Activated CD4-positive, alpha-beta T cell treated with anti-CD3 and anti-CD28 coated beads, Interleukin-2, Interleukin-4, amounts not matched to agents 100 ng/mL and 50 ng/mL, durations not matched to agents 16 hours and 8 hours (primary cell): ENCODE data around the gene CRYGN.

Source experiments
- DNase-seq: peaks from one replicate; pipeline ENCODE4 v3.0.0-alpha.2; 2020; ENCODE audit warnings: low spot score

CRYGN gene

DNA sequence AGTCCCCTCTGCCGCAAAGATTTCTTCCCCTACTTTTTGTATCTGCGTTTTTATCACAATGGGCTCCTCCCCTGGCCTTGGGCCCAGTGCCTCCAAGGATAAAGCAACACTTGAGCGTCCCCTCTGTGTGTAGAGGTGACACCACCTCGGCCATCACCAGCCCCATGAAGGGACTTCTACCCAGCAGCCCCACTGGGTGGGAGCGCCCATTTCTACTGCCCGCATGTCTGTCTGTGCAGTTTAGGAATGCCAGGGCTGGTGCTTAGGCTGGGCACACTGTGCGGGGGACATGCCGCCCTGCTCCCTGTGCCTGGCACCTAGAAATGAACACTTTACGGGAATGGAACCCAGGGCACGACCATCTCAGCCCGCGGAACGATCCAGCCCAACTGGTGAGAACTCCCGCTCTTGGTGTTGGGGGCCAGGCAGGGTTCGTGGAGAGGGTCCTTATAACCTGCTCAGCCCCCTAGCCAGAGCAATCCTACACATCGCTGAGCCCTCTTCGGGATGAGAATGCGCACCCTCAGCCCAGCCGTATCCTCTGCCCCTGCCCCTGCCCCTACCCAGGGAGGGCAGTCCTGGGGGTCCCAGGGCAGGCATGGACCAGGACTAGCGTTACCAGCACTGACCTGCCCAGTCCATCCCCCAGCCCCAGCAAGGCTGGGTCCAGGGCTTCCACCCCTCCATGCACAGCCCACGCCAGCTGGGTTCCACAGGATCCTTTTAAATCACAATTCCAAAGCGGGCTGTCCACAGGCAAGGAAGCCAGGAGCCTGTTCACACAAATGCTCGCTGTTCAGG lies 12.8 kb downstream of the CRYGN start:
- DNase-seq: no peak

DNA sequence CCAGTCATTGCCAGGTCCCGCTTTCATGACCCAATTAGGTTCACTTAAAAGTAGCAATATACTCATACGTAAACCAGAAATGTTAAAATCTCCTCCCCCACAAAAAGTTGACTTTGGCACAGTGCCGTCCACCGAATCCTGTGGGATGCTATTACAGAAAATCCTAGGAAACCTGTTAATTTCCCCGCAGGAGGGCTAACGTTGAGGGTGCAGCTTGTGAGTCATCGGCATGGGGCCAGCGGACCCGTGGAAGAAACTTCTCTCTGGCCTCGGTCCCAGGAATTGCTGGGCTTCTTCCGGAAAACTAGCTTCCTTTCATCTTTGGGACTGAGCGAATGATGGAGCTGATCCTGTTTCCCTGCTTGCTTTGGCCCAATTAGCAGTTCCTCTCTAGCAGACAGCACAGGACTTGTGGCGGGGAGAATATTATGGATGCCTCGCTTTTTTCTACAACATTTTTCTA lies 13.5 kb downstream of the CRYGN start:
- no peak for DNase-seq

DNA sequence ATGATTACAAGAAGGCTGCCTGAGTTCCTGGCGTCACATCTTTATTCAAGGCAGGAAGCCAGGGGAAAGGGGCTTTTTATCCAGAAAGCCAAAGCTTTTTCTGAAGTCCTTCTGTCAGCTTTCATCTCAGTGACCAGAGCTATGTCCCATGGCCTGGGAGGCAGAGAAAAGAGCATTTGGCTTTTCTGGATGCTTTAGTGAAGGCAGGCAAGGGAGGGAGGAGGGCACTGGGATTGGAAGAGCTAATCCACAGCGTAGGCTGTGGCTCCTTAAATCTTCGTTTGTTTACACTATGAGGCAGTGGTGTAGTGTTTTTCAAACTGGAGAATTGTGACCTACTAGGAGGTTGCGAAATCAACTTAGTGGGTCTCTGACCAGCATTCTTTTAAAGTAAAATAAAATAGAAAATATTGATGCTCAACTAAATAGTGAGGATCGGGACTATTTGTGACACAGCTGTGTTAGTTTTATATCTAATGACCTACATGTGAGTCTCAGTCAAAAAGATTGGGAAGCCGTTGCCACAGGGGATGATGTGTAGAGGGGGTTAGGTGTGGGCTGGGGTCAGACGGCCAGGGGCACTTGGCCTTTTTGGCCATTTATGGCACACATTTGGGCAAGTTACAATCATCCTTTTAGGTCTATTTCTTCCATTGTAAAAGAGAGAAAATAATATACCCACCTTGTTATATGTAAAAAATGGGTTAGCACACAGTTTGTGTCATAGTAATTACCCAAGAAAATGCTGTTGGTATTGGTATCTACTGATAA lies 14.1 kb downstream of the CRYGN start:
- DNase-seq: no peak

DNA sequence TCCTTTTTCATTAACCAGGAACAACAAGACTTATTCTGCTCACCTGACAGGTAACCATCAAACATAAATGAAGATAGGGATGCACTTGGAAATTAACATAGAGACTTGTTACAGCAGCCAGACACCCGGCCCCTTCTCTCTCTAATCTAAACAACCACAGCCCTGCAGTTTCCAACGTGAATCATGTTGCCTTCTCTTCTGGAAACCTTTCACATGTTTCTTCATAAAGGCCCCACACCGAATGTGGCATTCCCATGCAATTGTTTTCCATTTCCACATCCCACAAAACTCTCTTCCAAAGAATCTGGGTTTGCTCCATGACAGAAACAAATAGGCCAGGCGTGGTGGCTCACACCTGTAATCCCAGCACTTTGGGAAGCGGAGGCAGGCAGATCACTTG lies 15.1 kb downstream of the CRYGN start:
- no peak for DNase-seq

DNA sequence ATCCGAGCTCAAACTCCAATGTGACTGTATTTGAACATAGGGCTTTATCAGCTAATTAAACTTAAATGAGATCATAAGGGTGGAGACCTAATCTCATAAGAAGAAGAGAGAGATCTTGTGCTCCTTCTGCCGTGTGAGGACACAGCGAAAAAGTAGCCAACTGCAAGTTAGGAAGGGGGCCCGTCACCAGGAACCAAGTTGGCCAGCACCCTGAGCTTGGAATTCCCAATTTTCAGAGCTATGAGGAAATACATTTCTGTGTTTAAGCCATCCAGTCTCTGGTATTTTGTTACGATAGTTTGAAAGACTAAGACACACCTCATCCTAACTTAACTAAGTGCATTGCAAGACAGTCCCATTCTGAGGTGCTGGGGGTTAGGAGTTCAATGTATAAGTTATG lies 16.0 kb downstream of the CRYGN start:
- DNase-seq: no peak

DNA sequence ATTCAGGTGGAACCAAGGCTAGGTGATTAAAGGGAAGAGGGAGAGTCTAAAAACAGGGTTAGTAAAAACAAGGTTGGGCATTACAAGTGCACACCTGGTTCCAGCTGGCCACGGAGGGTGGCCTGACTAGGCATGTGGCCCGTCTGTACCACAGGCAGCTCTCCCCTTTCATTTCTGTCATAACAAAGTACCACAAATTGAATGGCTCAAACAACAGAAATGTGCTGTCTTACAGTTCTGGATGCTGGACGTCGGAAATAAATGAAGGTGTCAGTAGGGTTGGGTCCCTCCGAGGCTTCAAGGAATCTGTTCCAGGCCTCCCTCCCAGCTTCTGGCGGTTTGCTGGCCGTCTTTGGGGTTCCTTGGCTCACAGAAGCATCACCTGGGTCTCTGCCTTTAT lies 16.7 kb downstream of the CRYGN start:
- no peak for DNase-seq

DNA sequence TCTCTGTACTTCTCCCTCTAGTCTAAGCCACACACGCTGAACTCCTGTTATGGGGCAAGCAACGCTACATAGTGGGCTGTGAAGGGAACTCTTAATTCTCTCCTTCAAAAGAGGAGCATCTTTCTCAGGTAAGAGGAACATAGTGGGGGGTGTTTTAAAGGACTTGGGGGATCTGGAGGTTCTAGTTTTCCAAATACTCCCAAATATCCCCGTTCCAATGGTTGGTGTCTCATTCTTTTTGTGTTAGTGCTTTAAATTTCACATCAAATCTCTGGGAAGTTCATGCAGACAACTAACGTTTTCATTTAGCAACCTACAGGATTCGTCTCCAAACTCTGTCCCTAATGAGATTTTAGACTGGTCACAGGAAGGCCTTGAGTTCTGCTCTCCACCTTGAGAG lies 17.7 kb downstream of the CRYGN start:
- DNase-seq: no peak

DNA sequence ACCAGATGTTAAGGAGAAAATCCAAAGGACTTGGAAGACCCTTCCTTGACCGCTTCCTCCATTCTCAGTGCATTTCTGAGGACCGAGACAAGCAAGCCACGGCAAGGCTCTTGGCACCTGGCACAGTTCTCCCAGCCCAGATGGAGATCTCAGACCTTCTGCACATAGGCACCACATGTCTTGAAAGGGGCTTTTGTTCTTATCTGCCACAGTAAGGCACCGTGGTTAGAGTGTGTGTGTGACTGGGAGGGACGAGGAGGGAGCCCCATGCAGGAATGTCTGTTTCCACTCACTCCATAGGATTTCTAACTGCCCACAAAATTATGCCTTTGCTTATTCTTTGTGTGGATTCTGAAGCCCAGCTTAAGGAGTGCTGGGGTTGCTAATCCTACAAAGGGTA lies 19.8 kb downstream of the CRYGN start:
- DNase-seq: no peak

DNA sequence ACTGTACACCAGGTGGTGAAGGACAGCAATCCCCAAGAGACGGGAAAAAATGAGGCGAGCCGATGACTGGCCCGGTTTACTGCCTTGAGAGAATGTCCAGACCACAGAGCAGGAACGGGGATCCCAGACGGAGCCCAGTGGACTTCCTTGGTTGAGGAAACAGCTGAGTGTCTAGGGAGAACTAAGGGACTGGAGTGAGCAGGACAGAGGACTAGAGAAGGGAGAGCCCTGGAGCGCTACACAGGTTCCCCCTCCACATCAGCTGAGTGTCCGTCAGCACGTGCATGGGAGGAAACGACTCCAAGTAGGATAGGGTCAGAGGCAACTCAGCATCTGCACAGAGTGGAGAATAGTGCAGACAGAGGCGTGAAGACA lies 23.0 kb downstream of the CRYGN start:
- no peak for DNase-seq

DNA sequence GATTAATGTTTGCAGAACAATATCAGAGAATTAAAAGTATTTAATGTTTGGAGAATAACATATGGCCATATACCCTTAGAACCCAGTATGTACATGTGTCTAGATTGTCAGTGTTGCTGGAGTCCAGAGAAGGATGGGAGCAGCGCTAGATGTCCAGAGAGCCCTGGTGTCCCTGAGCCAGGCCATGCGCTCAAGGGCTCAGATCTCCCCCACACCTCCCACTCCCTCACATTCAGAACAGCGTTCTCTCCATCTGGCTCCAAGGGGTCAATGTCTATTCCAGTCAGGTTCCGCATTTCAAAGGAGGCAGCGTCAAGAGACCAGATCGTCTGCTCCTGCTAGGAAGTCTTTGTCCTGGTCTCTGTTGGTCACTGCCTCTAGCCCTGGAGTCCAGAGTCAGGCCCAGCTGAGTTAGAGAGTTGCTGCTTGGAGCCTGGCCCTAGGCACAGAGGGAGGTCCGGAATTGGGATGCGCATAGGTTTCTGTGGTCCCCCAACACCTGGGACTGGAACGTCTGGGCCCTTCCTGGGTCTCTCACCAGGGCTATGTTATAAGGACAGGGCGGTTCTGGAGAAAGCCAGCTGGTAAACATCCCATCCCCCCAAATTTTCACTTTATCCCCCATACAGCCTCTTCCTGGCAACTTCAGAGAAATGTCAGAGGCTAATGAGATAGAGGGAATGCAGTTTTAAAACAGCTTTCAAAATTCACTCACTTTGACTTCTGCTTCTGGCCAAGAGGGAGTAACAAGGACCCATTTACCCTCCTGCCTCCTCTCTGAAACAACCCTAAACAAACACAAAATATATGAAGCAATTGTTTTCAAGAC lies 23.6 kb downstream of the CRYGN start:
- no peak for DNase-seq

DNA sequence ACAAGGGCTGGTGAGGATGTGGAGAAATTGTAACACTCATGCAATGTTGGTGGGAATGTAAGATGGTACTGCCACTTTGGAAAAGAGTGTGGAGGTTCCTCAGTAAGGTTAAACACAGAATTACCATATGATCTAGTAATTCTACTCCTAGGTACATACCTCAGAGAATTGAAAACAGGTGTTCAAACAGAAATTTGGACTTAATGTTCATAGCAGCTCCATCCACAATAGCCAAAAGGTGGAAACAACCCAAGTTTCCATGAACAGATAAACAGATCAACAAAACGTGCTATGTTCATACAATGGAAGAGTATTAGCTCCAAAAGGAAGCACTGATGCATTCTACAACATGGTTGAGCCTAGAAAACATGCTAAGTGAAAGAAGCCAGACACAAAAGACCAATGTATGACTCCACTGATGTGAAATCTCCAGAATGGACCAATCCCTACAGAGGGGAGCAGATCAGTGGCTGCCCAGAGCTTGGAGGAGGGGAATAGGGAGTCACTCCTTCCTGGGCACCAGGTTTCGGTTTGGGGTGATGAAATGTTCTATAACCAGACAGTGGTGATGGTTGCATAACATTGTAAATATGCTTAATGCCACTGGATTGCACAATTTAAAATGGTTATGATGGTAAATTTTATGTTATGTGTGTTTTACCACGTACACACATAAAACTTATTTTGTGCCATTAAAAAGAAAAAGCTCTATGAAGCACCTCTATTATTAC lies 24.4 kb downstream of the CRYGN start:
- no peak for DNase-seq

DNA sequence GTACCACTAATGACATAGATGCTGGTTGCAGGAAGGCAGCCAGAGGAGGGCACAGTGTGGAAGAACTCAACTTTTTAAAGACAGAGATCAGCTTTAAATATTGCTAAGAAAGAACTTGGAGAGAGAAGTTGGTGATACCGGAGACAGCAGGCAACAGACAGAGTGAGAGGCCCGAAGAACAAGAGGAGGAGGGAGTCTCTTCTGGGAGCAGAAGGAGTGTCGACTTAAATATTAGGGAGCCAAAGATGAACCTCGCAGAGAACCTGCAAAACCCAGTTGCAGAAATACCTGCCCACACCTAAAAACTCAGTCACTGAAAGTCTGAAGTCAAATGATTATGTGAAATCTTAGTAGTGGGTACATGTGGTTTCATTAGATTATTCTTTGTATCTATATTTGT lies 26.7 kb downstream of the CRYGN start:
- DNase-seq: no peak

DNA sequence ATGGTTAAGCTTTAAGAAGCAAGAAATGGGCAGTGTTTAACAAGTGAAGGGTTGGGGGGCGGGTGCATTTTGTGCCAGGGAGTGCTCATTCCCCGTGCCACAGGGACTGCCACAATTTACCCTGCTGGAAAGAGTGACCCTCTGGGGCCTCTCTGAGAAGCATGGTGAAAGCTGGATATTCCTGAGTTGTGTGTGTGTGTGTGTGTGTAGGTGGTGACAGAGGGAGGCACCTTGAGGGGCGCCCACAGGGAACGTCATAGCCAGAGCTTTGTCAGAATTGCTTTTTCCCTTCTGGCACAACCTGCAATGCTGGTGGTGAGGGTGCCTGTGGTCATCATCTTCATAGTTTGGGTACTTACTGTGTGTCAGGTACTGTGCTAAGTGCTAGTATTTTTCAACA lies 27.6 kb downstream of the CRYGN start:
- no peak for DNase-seq

DNA sequence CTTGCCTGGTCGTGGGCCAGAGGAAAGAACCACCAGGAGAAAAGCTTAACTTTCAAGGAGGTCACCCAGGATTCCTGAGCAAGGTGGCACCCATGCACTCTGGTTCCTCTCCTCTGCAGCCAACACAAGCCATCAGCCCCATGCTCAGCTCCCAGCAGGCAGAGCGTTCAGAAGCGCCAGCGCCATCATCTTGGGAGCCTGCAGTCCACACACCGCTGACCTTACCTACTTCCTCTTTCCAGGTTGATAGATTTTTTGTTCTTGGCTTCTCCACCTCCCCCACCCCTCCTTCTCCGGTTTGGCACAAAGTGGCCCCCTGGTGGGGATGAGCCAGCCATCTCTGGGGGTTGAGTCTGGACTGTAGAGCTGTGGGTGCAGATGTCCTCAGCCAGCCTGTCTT lies 28.4 kb downstream of the CRYGN start:
- no peak for DNase-seq

DNA sequence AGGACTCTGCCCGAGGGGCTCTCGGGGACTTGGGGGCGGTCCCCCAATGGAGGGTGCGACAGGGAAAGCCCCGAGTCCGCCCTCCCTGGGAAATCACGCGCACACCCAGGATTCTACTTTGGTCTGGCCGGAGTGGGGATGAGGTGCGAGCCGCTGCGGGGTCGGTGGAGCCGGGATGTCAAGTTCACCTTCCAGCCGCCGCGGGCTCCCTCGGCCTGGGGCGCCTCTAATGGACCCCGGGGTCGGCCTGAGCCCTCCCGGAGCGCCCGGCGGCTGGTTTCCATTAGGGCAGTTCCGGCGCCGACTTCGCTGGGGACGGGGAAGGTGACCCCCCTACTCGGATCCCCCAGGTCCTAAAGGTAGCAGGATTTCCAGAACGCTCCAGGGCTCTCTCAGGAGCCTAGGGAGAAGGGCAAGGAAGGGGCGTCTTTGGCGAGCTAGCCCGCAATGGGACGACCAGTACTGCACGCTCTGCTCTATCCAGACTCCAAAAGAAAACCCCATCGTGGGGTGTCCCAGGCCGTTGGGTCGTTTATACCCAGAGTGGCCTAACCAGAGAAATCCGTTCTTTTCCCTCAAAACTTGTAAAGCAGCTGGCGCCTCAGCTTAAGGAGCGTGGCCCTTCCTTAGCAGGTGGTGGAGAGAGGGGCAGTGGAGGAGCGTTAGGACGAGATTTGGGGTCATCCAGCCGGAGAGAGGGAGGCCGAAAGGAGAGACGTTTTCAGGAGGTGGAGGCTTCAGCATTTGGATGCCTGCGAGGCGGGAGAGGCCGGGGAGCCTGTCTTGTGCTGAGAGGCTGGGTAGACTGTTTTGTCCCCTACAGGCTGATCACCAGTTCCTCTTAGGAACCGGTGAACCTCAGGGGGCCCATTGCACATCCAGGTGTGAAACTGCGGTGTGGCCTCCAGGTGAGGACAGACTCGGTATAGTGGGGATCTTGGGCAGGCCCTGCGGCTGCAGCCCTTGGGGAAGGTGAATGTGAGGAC lies 29.2 kb downstream of the CRYGN start:
- no peak for DNase-seq

DNA sequence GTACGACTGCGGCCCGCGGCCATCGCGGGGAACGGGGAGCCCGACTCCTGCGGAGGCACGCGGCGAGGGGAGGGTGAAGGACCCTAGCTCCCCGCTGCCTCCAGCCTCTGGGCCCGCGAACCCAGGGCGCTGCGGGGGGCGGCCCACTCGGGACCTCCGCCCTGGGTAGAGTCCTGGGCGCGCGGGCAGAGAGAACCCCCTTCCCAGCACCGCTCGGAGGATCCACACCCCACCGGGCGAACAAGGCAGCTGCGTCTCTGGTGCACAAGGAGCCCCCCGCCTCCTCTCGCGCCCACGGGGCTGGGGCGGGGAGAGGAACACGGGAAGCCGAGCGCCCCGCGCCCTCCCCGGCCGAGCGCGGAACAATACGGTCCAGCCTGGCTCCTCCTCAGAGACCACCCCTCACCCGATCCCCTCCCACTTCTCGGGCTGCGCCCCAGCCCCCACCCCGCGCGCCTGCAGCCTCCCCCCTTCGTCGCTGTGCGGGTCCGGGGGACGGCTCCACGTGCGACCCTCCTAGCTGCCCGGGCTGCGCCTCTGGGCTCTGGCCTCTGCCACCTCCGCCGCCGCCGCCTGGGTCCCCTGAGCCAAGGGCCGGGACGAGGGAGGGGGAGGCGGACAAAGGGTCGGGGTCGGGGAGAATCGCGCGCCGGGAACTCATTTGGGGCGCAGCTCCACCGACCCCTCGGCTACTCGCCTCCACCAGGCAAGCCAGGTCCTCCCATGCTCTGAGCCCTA lies 30.1 kb downstream of the CRYGN start, which contains the start of gene WDR86:
Gene WDR86 (minus strand): TSS at position 372 of the 738 bp plus-strand sequence. CDS start 449 bp downstream, outside the sequence.
- DNase-seq: no peak

DNA sequence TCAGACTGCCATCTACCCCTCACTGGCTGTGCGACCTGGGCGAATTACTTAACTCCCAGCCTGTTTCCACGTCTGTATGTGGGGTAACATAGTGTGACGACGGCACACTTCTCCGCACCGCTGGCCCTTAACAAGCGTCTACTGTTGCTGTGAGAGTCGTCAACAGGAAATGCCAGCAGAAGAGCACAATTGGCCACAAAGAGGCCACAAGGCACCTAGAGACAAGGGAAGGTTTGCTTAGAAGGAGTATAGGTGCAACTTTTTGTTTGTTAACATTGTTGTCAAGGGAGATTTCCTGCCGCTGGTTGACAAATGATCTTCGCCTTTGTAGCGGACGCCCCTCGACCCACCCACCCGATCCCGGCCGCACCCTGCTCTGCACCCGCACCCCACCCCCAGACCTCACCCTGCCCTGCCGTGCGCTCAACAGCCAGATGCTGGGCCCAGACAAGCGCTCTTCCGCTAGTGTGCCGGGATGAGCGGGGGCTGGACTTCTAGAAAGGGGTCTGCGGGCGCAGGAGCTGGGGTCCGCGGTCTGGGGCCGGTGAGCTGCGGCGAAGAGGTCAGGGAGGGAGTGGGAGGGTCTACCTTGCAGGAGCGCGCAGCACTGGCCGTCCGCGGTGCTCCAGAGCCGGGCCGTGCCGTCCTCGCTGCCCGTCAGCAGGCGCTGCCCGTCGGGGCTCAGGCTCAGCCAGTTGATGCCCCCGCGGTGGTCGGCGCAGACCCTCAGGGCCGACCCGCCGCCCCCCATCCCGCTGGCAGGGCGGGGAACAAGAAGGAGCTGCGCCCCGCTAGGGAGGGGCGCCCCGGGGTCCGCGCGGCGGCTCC lies 30.9 kb downstream of the CRYGN start:
- no peak for DNase-seq

DNA sequence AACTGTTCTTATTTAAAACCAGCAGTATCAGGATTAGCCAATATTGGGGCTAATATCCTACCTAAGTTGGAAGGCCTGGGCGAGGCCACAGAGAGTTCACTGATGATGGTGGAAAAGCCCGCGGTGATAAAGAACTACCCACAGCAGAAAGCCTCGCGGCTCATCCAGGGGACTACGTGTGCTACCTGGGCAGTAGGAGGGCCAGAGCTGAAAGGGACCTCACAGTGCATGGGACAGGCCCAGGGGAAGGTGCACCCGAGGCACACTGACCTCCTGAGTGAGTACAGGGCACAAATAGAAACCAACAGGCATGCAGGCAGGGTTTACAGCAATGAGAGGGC lies 31.5 kb downstream of the CRYGN start:
- DNase-seq: no peak
